Cardiac muscle cell (in vitro differentiated cells and primary cell): ENCODE results near the gene MYO1F. TPM values are rescaled to one million over a fixed set of nuclear protein-coding genes. Genes with fewer than 3 reads are reported as not detected.

Experiments used
- DNase-seq, 2 donors: peaks; one replicate each; pipeline versions ENCODE4 v3.0.0 to v3.0.0-alpha.2; 2010 to 2017; ENCODE audit warnings: low read depth in 1 of 2, low spot score in 1 of 2
- H3K27ac ChIP-seq: fragments of 200-600 bp; sonication (generic); 2 replicates; pipeline ENCODE4 v1.5.1; 2016
- H3K27me3 ChIP-seq: fragments of 200-600 bp; sonication (generic); 2 replicates; pipeline ENCODE4 v1.6.0; 2016; ENCODE audit warnings: control low read depth
- H3K36me3 ChIP-seq: fragments of 200-600 bp; sonication (generic); 2 replicates; pipeline ENCODE4 v1.5.1; 2016; ENCODE audit warnings: control low read depth
- H3K4me1 ChIP-seq: fragments of 200-600 bp; sonication (generic); 2 replicates; pipeline ENCODE4 v1.8.1; 2017; ENCODE audit warnings: low read depth, mild to moderate bottlenecking, mixed run types
- H3K4me3 ChIP-seq: fragments of 200-600 bp; sonication (generic); 2 replicates; pipeline ENCODE4 v1.5.1; 2016; ENCODE audit warnings: mild to moderate bottlenecking
- H3K9me3 ChIP-seq: fragments of 200-600 bp; sonication (generic); 2 replicates; pipeline ENCODE4 v1.5.1; 2017; ENCODE audit warnings: low read depth, mild to moderate bottlenecking, control low read depth
- CTCF ChIP-seq: IDR thresholded peaks from 2 replicates; pipeline ENCODE4 v1.5.1; 2012; ENCODE audit warnings: low read depth, mild to moderate bottlenecking, low read length
- polyA plus RNA-seq: library from polyadenylated mRNA; unstranded; fragments of >200 nt; fragmentation: Nextera tagmentation; extraction: Ambion mirVana; gene quantifications from 2 replicates; pipeline ENCODE4 v1.2.1, GENCODE V29; 2016
- total RNA-seq: library from RNA; depleted of rRNA; stranded (reverse); fragments of >200 nt; gene quantifications from 2 replicates; pipeline ENCODE4 v1.2.3, GENCODE V29; 2016

Gene MYO1F
- total and polyA plus RNA-seq, 2 experiments from 2014 or later = 0.03 to 1.5 TPM

GRCh38 chr19:8491574-8491973 lies 85.7 kb downstream of the MYO1F start:
- no peak for TF ChIP-seq CTCF
- Histone ChIP-seq H3K27ac (no peak overlapping the region), H3K27me3 (no peaks in the 10 kb centered on the region), H3K9me3 (no peaks in the 10 kb centered on the region), H3K36me3 (peaks cover 24% of the 10 kb centered on the region), H3K4me3 (no peak overlapping the region), H3K4me1 (no peaks in the 10 kb centered on the region)
- DNase-seq = no peak

GRCh38 chr19:8490873-8491272 lies 86.4 kb downstream of the MYO1F start:
- no peak for DNase-seq
- no peak for TF ChIP-seq CTCF
- H3K4me1 ChIP-seq = no peaks in the 10 kb centered on the region
- no peaks in the 10 kb centered on the region for H3K27me3 ChIP-seq
- peaks cover 30% of the 10 kb centered on the region for H3K36me3 ChIP-seq
- peak overlapping the region; percentile 48 for H3K27ac ChIP-seq
- H3K4me3 ChIP-seq = no peak overlapping the region
- no peaks in the 10 kb centered on the region for H3K9me3 ChIP-seq

GRCh38 chr19:8490395-8490760 lies 86.9 kb downstream of the MYO1F start:
- Histone ChIP-seq H3K27ac (no peak overlapping the region), H3K36me3 (peaks cover 32% of the 10 kb centered on the region), H3K4me3 (no peak overlapping the region), H3K27me3 (no peaks in the 10 kb centered on the region), H3K4me1 (no peaks in the 10 kb centered on the region), H3K9me3 (no peaks in the 10 kb centered on the region)
- DNase-seq = no peak
- no peak for TF ChIP-seq CTCF

- Histone ChIP-seq H3K27me3 (no peaks in the 10 kb centered on the region), H3K4me1 (no peaks in the 10 kb centered on the region), H3K36me3 (peaks cover 32% of the 10 kb centered on the region), H3K4me3 (no peak overlapping the region), H3K27ac (no peak overlapping the region), H3K9me3 (no peaks in the 10 kb centered on the region)
- no peak for TF ChIP-seq CTCF
- no peak for DNase-seq
Measured at GRCh38 chr19:8489561-8490394, 87.5 kb downstream of the MYO1F start.

GRCh38 chr19:8488365-8488764 lies 88.9 kb downstream of the MYO1F start:
- Histone ChIP-seq H3K4me3 (no peak overlapping the region), H3K36me3 (peaks cover 42% of the 10 kb centered on the region), H3K4me1 (no peaks in the 10 kb centered on the region), H3K27ac (no peak overlapping the region), H3K9me3 (no peaks in the 10 kb centered on the region), H3K27me3 (no peaks in the 10 kb centered on the region)
- no peak for TF ChIP-seq CTCF
- DNase-seq = no peak
